RWPE2 (cell line): ENCODE data around the gene NRIP1.

Experiments
- ATAC-seq: fragments of 200-7000 bp; cut with Tn5 transposase; 3 replicates; pipeline ENCODE4 v1.9.1; 2021; ENCODE audit warnings: low read depth
- DNase-seq: peaks from one replicate; pipeline ENCODE4 v3.0.0-alpha.2; 2020; ENCODE audit warnings: low spot score
- H3K27ac ChIP-seq: fragments of 450-650 bp; 2 replicates; pipeline ENCODE4 v1.5.1; 2017; ENCODE audit warnings: mild to moderate bottlenecking; ENCODE audit not compliant: poor library complexity, severe bottlenecking
- H3K27me3 ChIP-seq: fragments of 250-450 bp; sonication (Bioruptor Pico); 2 replicates; pipeline ENCODE4 v1.5.1; 2021; ENCODE audit warnings: mild to moderate bottlenecking, moderate library complexity; ENCODE audit not compliant: insufficient read depth, poor library complexity, severe bottlenecking
- H3K36me3 ChIP-seq: fragments of 250-450 bp; sonication (Bioruptor Pico); 2 replicates; pipeline ENCODE4 v1.5.1; 2020; ENCODE audit warnings: low read depth, mild to moderate bottlenecking, moderate library complexity
- H3K4me1 ChIP-seq: fragments of 250-450 bp; sonication (Bioruptor Pico); 2 replicates; pipeline ENCODE4 v1.5.1; 2021; ENCODE audit warnings: mild to moderate bottlenecking, moderate library complexity; ENCODE audit not compliant: insufficient read depth, poor library complexity, severe bottlenecking
- H3K4me3 ChIP-seq: fragments of 250-450 bp; sonication (Bioruptor Pico); 2 replicates; pipeline ENCODE4 v1.5.1; 2021; ENCODE audit warnings: mild to moderate bottlenecking, moderate library complexity; ENCODE audit not compliant: severe bottlenecking
- H3K9me3 ChIP-seq: fragments of 250-450 bp; sonication (Bioruptor Pico); 2 replicates; pipeline ENCODE4 v1.5.1; 2021; ENCODE audit warnings: mild to moderate bottlenecking, moderate library complexity; ENCODE audit not compliant: severe bottlenecking
- TF ChIP-seq, protein P1 (sequence below): fragments of 450-650 bp; IDR thresholded peaks from one replicate; pipeline ENCODE4 v1.5.1; 2017; ENCODE audit warnings: mild to moderate bottlenecking, moderate library complexity; ENCODE audit not compliant: poor library complexity, severe bottlenecking

The NRIP1 gene

GRCh38 chr21:15054606-15055239 is 10.1 kb downstream of the NRIP1 start:
- TF ChIP-seq, protein P1, sequence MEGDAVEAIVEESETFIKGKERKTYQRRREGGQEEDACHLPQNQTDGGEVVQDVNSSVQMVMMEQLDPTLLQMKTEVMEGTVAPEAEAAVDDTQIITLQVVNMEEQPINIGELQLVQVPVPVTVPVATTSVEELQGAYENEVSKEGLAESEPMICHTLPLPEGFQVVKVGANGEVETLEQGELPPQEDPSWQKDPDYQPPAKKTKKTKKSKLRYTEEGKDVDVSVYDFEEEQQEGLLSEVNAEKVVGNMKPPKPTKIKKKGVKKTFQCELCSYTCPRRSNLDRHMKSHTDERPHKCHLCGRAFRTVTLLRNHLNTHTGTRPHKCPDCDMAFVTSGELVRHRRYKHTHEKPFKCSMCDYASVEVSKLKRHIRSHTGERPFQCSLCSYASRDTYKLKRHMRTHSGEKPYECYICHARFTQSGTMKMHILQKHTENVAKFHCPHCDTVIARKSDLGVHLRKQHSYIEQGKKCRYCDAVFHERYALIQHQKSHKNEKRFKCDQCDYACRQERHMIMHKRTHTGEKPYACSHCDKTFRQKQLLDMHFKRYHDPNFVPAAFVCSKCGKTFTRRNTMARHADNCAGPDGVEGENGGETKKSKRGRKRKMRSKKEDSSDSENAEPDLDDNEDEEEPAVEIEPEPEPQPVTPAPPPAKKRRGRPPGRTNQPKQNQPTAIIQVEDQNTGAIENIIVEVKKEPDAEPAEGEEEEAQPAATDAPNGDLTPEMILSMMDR, result no peak
- DNase-seq (no peak), ATAC-seq (peak; percentile 26; the same call in 1 of the 3 replicates)
- Histone ChIP-seq H3K4me1 (peaks cover 66% of the 10 kb centered on the region), H3K36me3 (no peaks in the 10 kb centered on the region), H3K27ac (no peak overlapping the region), H3K4me3 (no peak overlapping the region), H3K27me3 (no peaks in the 10 kb centered on the region), H3K9me3 (no peaks in the 10 kb centered on the region)

DNA sequence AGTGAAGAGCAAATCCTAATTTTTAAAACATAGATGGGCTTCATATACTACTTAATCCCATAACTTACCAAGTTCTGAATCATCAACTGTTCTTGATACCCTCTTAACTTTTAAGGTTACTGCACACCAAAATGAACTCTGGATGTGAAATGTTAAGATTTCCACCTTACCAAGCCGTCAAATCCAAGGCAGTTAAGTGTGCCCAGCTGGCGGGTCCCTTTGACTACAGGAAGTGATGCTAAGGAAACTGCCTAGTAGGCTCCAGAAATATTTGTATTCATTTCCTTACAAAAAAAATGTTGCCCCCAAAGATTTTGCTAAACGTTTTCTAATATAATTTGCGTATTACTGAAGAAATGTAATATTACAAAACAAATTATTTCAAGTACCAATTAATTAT is 10.7 kb downstream of the NRIP1 start:
- TF ChIP-seq, protein P1, result no peak
- Histone ChIP-seq H3K27me3 (no peaks in the 10 kb centered on the region), H3K4me3 (no peak overlapping the region), H3K9me3 (no peaks in the 10 kb centered on the region), H3K36me3 (no peaks in the 10 kb centered on the region; the same call in 1 of the 2 replicates), H3K4me1 (peaks cover 59% of the 10 kb centered on the region), H3K27ac (no peak overlapping the region)
- ATAC-seq, result no peak
- no peak for DNase-seq

- TF ChIP-seq, protein P1, result no peak
- H3K27me3 ChIP-seq, result no peaks in the 10 kb centered on the region
- H3K36me3 ChIP-seq, result peaks cover 4% of the 10 kb centered on the region; the same call in 1 of the 2 replicates
- H3K4me1 ChIP-seq, result peaks cover 55% of the 10 kb centered on the region
- H3K27ac ChIP-seq, result no peak overlapping the region
- no peak overlapping the region for H3K4me3 ChIP-seq
- no peak for ATAC-seq
- DNase-seq, result no peak
- no peaks in the 10 kb centered on the region for H3K9me3 ChIP-seq
Observed at GRCh38 chr21:15053500-15053899, 11.3 kb downstream of the NRIP1 start.

DNA sequence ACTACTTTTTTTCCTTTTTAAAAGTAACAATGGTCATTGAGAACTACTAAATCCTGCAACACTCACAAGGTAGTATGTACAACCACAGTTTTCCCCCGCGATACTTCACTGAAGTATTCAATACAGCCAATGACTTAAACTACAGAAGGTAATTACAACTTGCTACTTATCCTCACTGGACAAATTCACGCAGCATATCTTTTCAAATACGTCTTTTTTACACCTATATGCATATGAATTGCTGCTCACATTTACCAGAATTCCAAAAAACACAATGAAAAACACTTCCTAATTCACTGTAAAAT is 12.4 kb downstream of the NRIP1 start:
- peaks cover 46% of the 10 kb centered on the region for H3K4me1 ChIP-seq
- H3K27ac ChIP-seq, result no peak overlapping the region
- H3K9me3 ChIP-seq, result no peaks in the 10 kb centered on the region
- no peaks in the 10 kb centered on the region for H3K27me3 ChIP-seq
- DNase-seq (no peak), ATAC-seq (no peak)
- no peak overlapping the region for H3K4me3 ChIP-seq
- H3K36me3 ChIP-seq, result peaks cover 4% of the 10 kb centered on the region; the same call in 1 of the 2 replicates
- TF ChIP-seq, protein P1, result no peak
